Calu3 (cell line): ENCODE results near the gene STRBP. TPM values are rescaled to one million over a fixed set of nuclear protein-coding genes. Genes with fewer than 3 reads are reported as not detected.

Experiments
- BruUV-seq: library from RNA; stranded (reverse); fragments of 400-500 nt; replicated peaks from 2 replicates; lab custom pipeline; 2021; lab: Mats Ljungman, UMichigan
- CTCF ChIA-PET: fragments of 300-600 bp; sonication (Branson Sonifier 250); formaldehyde crosslinking; loops from one replicate; lab custom pipeline; 2022; ENCODE audit warnings: antibody characterized with exemption; lab: Charles Lee
- DNase-seq: peaks from one replicate; pipeline ENCODE4 v3.0.0; 2022
- H3K27ac Mint-ChIP-seq: one replicate; pipeline ENCODE4 v1.8.0; 2022; ENCODE audit warnings: mixed read lengths; ENCODE audit not compliant: unreplicated experiment
- H3K27me3 Mint-ChIP-seq: one replicate; pipeline ENCODE4 v1.8.0; 2022; ENCODE audit warnings: mixed read lengths; ENCODE audit not compliant: unreplicated experiment
- H3K36me3 Mint-ChIP-seq: one replicate; pipeline ENCODE4 v1.8.0; 2022; ENCODE audit warnings: mild to moderate bottlenecking, moderate library complexity, mixed read lengths; ENCODE audit not compliant: insufficient read depth, unreplicated experiment
- H3K4me1 Mint-ChIP-seq: one replicate; pipeline ENCODE4 v1.8.0; 2022; ENCODE audit warnings: mild to moderate bottlenecking, low read depth, mixed read lengths; ENCODE audit not compliant: unreplicated experiment
- H3K4me3 Mint-ChIP-seq: one replicate; pipeline ENCODE4 v1.8.0; 2022; ENCODE audit warnings: mild to moderate bottlenecking, low read depth, moderate library complexity, mixed read lengths; ENCODE audit not compliant: unreplicated experiment
- H3K9me3 Mint-ChIP-seq: one replicate; pipeline ENCODE4 v1.8.0; 2022; ENCODE audit warnings: low read depth, mixed read lengths; ENCODE audit not compliant: unreplicated experiment
- CTCF ChIP-seq: fragments of 200-600 bp; IDR thresholded peaks from one replicate; pipeline ENCODE4 v1.8.0; 2022; ENCODE audit warnings: antibody characterized with exemption; ENCODE audit not compliant: unreplicated experiment
- intact Hi-C: fragments of 100-400 bp; cut with micrococcal nuclease; formaldehyde crosslinking; loops from one replicate; pipeline ENCODE4 v1.10.0; 2022; ENCODE audit not compliant: unreplicated experiment
- total RNA-seq: library from RNA; stranded (reverse); gene quantifications from 2 replicates; pipeline ENCODE4 v1.2.3, GENCODE V29; 2022

STRBP gene
- total RNA-seq, 1 experiment from 2014 or later = 27.3 TPM

- no peak for DNase-seq
- CTCF ChIA-PET = interaction anchor here (2.5 kb wide), 1 partner anchor 244 kb away, joined by 5 read pairs; no protein-coding TSS in a partner anchor
- Mint-ChIP-seq H3K9me3 (no peaks in the 10 kb centered on the region), H3K4me3 (no peak overlapping the region), H3K27ac (peak overlapping the region; percentile 30), H3K4me1 (no peaks in the 10 kb centered on the region), H3K36me3 (peaks cover 42% of the 10 kb centered on the region), H3K27me3 (no peaks in the 10 kb centered on the region)
- TF ChIP-seq CTCF = no peak
- intact Hi-C loops = no loop called here
- no TSS peak for BruUV-seq
Observed at GRCh38 chr9:123105490-123105889, 162.9 kb downstream of the STRBP start.

DNA sequence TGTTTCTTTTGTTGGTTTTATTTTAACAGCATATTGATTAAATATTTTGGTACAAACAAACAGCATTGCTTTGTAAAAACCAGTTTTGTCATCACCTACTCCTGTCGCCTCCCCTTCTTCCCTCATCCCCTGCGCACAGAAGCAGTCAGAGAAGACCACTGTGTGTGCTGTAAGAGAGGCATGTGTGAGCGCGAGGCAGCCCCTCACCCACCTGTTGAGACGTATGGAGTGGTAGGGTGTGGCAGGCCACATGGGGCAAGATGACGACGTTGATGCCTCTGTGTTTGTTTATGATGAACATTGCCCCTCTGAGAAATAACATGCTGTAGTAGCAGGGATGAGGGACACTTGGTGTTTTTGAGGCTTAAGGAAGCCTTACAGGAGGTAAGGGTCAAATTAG lies 163.6 kb downstream of the STRBP start:
- CTCF ChIA-PET = no interaction called here
- H3K27ac Mint-ChIP-seq = no peak overlapping the region
- H3K9me3 Mint-ChIP-seq = no peaks in the 10 kb centered on the region

DNA sequence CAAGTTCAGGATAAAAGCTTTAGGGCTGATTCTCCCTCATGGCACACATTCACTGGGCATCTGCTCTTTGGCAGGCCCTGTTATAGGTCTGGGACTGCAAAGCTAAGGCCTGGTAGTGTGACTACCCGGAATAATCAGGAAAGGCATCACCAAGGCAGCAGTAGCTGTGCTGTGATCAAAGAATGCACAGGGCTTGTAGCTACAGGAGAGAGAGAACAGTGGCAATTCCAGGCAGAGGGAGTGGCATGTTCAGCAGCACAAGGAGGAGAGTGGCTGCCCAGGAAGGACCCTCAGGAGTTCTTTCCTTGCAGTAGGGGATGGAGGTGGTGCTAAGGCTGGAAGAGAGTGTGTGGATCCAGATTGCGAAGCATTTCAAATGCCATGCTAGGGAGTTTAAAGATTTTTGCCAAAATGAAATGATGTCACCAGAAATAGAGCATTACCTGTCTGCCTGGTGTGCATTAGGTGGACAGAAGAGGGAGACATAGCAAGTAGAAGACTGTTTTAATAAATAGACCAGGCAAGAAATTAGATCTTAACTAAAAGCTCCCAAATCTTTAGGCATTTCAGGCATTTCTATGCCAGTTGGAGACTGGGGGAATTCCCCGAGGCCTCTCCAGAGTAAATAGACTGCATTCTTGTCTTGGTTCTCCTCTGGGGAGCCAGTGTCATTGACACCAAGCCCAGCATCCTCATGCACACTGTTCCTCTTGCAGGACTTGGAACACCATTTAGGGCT lies 165.8 kb downstream of the STRBP start:
- Mint-ChIP-seq H3K9me3 (no peaks in the 10 kb centered on the region), H3K4me1 (no peaks in the 10 kb centered on the region), H3K4me3 (no peak overlapping the region), H3K27me3 (no peaks in the 10 kb centered on the region), H3K36me3 (peaks cover 40% of the 10 kb centered on the region), H3K27ac (no peak overlapping the region)
- no peak for DNase-seq
- TF ChIP-seq CTCF = no peak
- intact Hi-C loops = loop anchor here (2.0 kb wide), 1 partner anchor 246 kb away; no protein-coding TSS in a partner anchor
- CTCF ChIA-PET = interaction anchor here (0.6 to 2.6 kb wide), 2 partner anchors 247 to 534 kb away, joined by 5 to 14 read pairs; no protein-coding TSS in a partner anchor
- BruUV-seq = no TSS peak

More for the DNA sequence above, 163.6 kb downstream of the STRBP start:
- intact Hi-C loops = no loop called here
- H3K4me3 Mint-ChIP-seq = no peak overlapping the region
- no peak for DNase-seq
- BruUV-seq = no TSS peak
- H3K36me3 Mint-ChIP-seq = peaks cover 38% of the 10 kb centered on the region
- no peaks in the 10 kb centered on the region for H3K27me3 Mint-ChIP-seq
- no peaks in the 10 kb centered on the region for H3K4me1 Mint-ChIP-seq
- no peak for TF ChIP-seq CTCF

GRCh38 chr9:123099548-123099947 lies 168.8 kb downstream of the STRBP start:
- Mint-ChIP-seq H3K4me3 (no peak overlapping the region), H3K4me1 (no peaks in the 10 kb centered on the region), H3K36me3 (peaks cover 18% of the 10 kb centered on the region), H3K27ac (no peak overlapping the region), H3K27me3 (no peaks in the 10 kb centered on the region), H3K9me3 (no peaks in the 10 kb centered on the region)
- no TSS peak for BruUV-seq
- CTCF ChIA-PET = no interaction called here
- intact Hi-C loops = no loop called here
- no peak for DNase-seq
- no peak for TF ChIP-seq CTCF
